ENCODE results near the gene SLC7A1. TPM values are rescaled to one million over a fixed set of nuclear protein-coding genes. Genes with fewer than 3 reads are reported as not detected.
A peak's percentile ranks its signal among the peaks of the same experiment; 100 is the strongest.

The SLC7A1 gene
- total and polyA plus RNA-seq, 4 donors: 6.6 to 53.8 (median 10.5) TPM

DNA sequence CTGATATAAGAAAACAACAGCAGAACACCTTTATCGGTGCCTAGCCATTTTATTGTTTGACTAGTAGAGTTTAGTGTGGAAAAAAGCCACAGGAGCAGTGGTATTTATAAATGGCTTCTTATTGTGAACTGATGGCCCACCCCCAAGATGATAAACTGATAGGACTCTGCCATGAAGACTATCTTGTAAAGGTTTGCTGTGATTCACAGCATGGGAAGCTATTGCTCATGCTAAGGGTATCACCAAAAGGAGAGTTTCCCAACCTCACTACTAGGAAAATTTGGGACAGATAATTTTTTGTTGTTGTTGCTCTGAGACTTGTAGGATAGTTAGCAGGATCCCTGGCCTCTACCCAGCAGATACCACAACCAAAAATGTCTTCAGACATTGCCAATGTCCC lies 12.0 kb upstream of the SLC7A1 start:
- Histone ChIP-seq H3K27ac (ENCODE audit: low read depth in 1 of 2, low read length in 1 of 2) (no peak overlapping the region), H3K9ac (ENCODE audit: insufficient read depth in 1 of 2, low read length in 2 of 2) (no peak overlapping the region), H3K27me3 (ENCODE audit: control insufficient read depth in 3 of 3, insufficient read depth in 3 of 3, low read length in 2 of 3) (peaks cover 0 to 8% (median 4%) of the 10 kb centered on the region in 3 donors), H3K36me3 (ENCODE audit: control insufficient read depth in 4 of 4, insufficient read depth in 4 of 4, low read length in 4 of 4) (no peaks in the 10 kb centered on the region), H3K9me3 (ENCODE audit: control insufficient read depth in 4 of 4, insufficient read depth in 3 of 4, low read length in 3 of 4) (no peaks in the 10 kb centered on the region), H3K4me1 (ENCODE audit: control insufficient read depth in 5 of 5, insufficient read depth in 5 of 5, low read length in 5 of 5) (no peaks in the 10 kb centered on the region), H3K4me3 (no peak overlapping the region)
- TF ChIP-seq, protein P1, sequence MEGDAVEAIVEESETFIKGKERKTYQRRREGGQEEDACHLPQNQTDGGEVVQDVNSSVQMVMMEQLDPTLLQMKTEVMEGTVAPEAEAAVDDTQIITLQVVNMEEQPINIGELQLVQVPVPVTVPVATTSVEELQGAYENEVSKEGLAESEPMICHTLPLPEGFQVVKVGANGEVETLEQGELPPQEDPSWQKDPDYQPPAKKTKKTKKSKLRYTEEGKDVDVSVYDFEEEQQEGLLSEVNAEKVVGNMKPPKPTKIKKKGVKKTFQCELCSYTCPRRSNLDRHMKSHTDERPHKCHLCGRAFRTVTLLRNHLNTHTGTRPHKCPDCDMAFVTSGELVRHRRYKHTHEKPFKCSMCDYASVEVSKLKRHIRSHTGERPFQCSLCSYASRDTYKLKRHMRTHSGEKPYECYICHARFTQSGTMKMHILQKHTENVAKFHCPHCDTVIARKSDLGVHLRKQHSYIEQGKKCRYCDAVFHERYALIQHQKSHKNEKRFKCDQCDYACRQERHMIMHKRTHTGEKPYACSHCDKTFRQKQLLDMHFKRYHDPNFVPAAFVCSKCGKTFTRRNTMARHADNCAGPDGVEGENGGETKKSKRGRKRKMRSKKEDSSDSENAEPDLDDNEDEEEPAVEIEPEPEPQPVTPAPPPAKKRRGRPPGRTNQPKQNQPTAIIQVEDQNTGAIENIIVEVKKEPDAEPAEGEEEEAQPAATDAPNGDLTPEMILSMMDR (IDR thresholded peaks at IDR 0.05; ENCODE audit: control extremely low read depth, extremely low read depth): no peak
- DNase-seq (no peak), ATAC-seq (ENCODE audit: insufficient read depth, low FRiP score) (no peak)
- 97 to 99% methylated on average over 1 of the region's 1 CpG for WGBS, 2 donors

DNA sequence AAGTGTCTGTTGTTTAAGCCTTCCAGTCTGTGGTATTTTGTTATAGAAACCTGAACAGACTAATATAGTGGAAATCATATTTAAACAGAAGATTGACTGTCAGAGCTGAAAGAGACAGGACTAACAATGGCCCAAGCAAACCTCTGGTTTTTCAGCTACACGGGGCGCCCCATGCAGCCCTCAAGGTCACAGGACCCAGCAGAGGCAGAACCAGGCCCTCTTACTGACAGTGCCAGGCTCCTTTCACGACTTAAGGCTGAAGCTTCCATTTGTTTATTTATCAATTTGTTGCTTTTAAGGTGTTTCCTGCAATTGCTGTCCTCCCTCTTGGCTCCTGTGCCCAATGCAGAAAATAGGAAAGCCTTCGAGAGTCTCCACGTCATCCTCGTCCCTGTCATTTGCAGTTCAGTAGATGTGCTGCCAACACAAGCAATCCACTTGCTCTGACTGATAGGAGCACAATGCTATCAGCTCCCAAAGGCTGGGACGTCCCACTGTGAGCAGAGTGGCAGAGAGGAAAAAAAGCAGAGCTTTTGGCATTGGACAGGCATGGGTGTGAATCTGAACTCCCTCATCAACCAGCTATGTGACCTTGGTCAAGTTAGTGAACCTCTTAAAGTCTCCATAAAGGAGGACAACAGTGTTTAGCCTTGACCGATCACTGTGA lies 10.5 kb upstream of the SLC7A1 start:
- H3K36me3 ChIP-seq (ENCODE audit: control insufficient read depth in 4 of 4, insufficient read depth in 4 of 4, low read length in 4 of 4): no peaks in the 10 kb centered on the region
- TF ChIP-seq, protein P1 (IDR thresholded peaks at IDR 0.05; ENCODE audit: control extremely low read depth, extremely low read depth): no peak
- ATAC-seq (ENCODE audit: insufficient read depth, low FRiP score) (no peak), DNase-seq (no peak)
- no peaks in the 10 kb centered on the region for H3K9me3 ChIP-seq (ENCODE audit: control insufficient read depth in 4 of 4, insufficient read depth in 3 of 4, low read length in 3 of 4)
- no peaks in the 10 kb centered on the region for H3K4me1 ChIP-seq (ENCODE audit: control insufficient read depth in 5 of 5, insufficient read depth in 5 of 5, low read length in 5 of 5)
- H3K27ac ChIP-seq (ENCODE audit: low read depth in 1 of 2, low read length in 1 of 2): peak overlapping the region in 1 of 2 donors; percentile 11
- H3K27me3 ChIP-seq (ENCODE audit: control insufficient read depth in 3 of 3, insufficient read depth in 3 of 3, low read length in 2 of 3): peaks cover 0 to 8% (median 0%) of the 10 kb centered on the region in 3 donors
- 72 to 79% methylated on average over 8 of the region's 8 CpGs for WGBS, 2 donors
- H3K4me3 ChIP-seq: no peak overlapping the region
- H3K9ac ChIP-seq (ENCODE audit: insufficient read depth in 1 of 2, low read length in 2 of 2): no peak overlapping the region

DNA sequence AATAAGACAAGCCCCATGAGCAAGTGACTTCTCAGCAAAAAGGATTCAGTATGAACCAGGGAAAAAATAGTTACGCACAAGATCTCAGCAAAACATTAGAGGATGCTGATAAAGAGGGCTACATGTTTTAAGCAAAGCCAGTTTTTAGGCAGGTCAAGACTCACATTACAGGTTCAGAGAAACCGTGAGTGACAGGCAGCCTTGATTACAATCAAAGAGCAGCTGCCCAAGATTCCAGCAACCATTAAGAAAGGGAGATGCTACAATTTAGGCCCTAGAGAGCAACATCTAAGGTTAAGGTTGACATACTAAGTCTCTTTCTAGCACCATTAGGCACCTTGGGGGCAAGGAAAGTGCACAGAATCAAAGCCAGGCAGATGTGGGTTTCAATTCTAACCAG lies 2.8 kb upstream of the SLC7A1 start:
- H3K4me3 ChIP-seq: no peak overlapping the region
- 91% methylated on average over 2 of the region's 2 CpGs for WGBS, 2 donors
- TF ChIP-seq, protein P1 (IDR thresholded peaks at IDR 0.05; ENCODE audit: control extremely low read depth, extremely low read depth): no peak

More for the DNA sequence above, 2.8 kb upstream of the SLC7A1 start:
- Histone ChIP-seq H3K36me3 (ENCODE audit: control insufficient read depth in 4 of 4, insufficient read depth in 4 of 4, low read length in 4 of 4) (no peaks in the 10 kb centered on the region), H3K27ac (ENCODE audit: low read depth in 1 of 2, low read length in 1 of 2) (no peak overlapping the region), H3K4me1 (ENCODE audit: control insufficient read depth in 5 of 5, insufficient read depth in 5 of 5, low read length in 5 of 5) (peaks cover 0 to 8% (median 3%) of the 10 kb centered on the region in 5 donors), H3K9me3 (ENCODE audit: control insufficient read depth in 4 of 4, insufficient read depth in 3 of 4, low read length in 3 of 4) (no peaks in the 10 kb centered on the region), H3K27me3 (ENCODE audit: control insufficient read depth in 3 of 3, insufficient read depth in 3 of 3, low read length in 2 of 3) (peaks cover 0 to 9% (median 5%) of the 10 kb centered on the region in 3 donors), H3K9ac (ENCODE audit: insufficient read depth in 1 of 2, low read length in 2 of 2) (no peak overlapping the region)
- ATAC-seq (ENCODE audit: insufficient read depth, low FRiP score) (no peak), DNase-seq (no peak)

Data from lung (tissue), 12 donors.